C4-2B (cell line): Measurements from ENCODE around the gene RTKN.

Experiments
- ZFX ChIP-seq: fragments of 450-650 bp; IDR thresholded peaks from 2 replicates; pipeline ENCODE4 v1.6.1; 2017
- TF ChIP-seq, protein P1 (sequence below): fragments of 450-650 bp; conservative IDR thresholded peaks from 2 replicates; pipeline ENCODE4 v1.5.1; 2017; ENCODE audit warnings: mild to moderate bottlenecking

DNA sequence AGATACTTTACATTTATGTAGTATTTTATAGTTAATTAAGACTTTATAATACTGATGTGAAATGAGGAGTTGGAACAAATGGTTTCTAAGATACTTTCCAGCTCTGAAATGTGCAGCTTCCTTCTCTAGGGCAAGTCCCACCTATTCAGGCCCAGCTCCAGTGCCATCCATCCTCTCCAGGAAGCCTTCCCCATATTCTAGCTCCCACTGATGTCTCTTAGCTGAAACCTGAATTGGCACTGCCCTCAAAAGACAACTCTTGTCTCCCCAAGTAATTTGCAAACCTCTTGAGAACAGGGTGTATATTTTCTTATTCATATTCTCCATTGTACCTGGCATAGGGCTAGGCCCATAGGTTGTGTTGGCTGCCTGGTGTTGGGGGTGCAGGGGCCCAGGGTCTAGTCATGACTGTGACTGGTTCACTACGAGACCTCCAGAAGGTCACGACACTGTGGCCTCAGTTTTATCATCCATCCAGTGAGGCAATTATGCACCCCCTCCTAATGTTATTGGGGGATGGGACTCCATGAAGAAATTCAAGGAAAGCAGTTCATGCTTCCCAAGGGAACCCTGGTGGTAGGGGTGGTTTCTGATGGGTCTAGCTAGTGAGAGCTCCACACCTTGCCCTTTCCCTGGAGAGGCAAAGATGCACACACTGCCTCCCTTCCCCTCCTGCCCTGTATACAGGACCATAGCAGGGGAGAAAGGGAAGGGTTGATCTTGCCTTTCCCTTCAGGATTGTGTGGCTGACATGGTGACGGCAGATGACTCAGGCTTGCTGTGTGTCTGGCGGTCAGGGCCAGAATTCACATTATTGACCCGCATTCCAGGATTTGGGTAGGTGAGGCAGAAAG lies 17.4 kb downstream of the RTKN start:
- TF ChIP-seq, protein P1, sequence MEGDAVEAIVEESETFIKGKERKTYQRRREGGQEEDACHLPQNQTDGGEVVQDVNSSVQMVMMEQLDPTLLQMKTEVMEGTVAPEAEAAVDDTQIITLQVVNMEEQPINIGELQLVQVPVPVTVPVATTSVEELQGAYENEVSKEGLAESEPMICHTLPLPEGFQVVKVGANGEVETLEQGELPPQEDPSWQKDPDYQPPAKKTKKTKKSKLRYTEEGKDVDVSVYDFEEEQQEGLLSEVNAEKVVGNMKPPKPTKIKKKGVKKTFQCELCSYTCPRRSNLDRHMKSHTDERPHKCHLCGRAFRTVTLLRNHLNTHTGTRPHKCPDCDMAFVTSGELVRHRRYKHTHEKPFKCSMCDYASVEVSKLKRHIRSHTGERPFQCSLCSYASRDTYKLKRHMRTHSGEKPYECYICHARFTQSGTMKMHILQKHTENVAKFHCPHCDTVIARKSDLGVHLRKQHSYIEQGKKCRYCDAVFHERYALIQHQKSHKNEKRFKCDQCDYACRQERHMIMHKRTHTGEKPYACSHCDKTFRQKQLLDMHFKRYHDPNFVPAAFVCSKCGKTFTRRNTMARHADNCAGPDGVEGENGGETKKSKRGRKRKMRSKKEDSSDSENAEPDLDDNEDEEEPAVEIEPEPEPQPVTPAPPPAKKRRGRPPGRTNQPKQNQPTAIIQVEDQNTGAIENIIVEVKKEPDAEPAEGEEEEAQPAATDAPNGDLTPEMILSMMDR, result no peak
- no peak for TF ChIP-seq ZFX
